Lower leg skin (tissue), 3 donors: ENCODE data around the gene CREB5.

Experiments used
- POLR2A ChIP-seq, 2 donors: fragments of 450-650 bp; IDR thresholded peaks; one replicate each; pipeline ENCODE4 v1.6.1; 2016 to 2017; ENCODE audit warnings: antibody characterized with exemption in 2 of 2, mild to moderate bottlenecking in 1 of 2, moderate library complexity in 1 of 2
- TF ChIP-seq, protein P1 (sequence below), 3 donors: fragments of 450-650 bp; IDR thresholded peaks; one replicate each; pipeline ENCODE4 v1.5.1; 2016; ENCODE audit warnings: antibody characterized with exemption in 3 of 3, mild to moderate bottlenecking in 3 of 3, moderate library complexity in 2 of 3

DNA sequence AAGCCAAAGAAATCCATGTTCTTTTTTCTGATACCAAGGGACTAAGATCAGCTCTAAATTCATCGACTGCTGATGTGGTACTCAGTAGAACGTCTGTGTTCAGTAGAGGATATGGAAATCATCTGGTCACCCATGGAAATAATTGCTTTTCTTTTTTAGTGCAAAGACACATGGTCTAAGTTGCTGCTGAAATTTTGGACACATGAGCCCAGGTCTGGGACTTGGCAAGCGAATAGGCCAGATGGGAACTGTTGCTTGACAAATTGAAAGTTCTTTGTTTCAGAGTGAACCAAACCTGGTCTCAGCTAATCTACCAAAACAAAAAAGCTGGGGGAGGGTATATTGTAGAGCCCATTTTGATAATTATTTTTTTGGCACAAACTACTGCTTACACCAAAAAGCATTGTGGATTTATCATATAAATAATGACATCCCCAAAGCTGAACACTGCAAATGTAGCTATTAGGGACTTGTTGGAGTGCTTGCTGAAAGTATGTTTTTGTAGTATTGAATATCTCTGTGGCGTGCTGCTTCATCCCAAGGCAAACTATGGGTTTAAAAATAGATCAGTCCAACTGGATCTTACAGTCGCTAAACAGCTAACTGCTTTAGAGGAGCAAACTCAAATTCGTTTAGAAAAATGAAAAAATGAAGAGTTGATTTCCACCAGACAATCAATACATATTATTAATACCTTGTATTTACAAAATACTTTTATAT is 401.1 kb downstream of the CREB5 start:
- TF ChIP-seq POLR2A (IDR thresholded peaks at IDR 0.05), result no peak
- TF ChIP-seq, protein P1, sequence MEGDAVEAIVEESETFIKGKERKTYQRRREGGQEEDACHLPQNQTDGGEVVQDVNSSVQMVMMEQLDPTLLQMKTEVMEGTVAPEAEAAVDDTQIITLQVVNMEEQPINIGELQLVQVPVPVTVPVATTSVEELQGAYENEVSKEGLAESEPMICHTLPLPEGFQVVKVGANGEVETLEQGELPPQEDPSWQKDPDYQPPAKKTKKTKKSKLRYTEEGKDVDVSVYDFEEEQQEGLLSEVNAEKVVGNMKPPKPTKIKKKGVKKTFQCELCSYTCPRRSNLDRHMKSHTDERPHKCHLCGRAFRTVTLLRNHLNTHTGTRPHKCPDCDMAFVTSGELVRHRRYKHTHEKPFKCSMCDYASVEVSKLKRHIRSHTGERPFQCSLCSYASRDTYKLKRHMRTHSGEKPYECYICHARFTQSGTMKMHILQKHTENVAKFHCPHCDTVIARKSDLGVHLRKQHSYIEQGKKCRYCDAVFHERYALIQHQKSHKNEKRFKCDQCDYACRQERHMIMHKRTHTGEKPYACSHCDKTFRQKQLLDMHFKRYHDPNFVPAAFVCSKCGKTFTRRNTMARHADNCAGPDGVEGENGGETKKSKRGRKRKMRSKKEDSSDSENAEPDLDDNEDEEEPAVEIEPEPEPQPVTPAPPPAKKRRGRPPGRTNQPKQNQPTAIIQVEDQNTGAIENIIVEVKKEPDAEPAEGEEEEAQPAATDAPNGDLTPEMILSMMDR (IDR thresholded peaks at IDR 0.05), result no peak
